ENCODE measurements around the gene BCL7C.
"Not testable (repeated sequence)": the region's sequence is repeated elsewhere in the genome, so short reads cannot be mapped to it uniquely, and the experiment has no call there.

- TF ChIP-seq CTCF (conservative IDR thresholded peaks at IDR 0.05); ZFX (IDR thresholded peaks at IDR 0.05): not testable (repeated sequence)
Measured at GRCh38 chr16:30891043-30891823, 2.6 kb downstream of the BCL7C start.

Measured in C4-2B (cell line).